MV-4-11 (cell line): ENCODE results near the gene RNF39.

Experiments
- DNase-seq: peaks from one replicate; lab custom pipeline; 2025; lab: John Stamatoyannopoulos, UW

RNF39 gene

GRCh38 chr6:30096829-30097228, 21.3 kb upstream of the RNF39 start:
- no peak for DNase-seq

GRCh38 chr6:30093951-30094661, 18.5 kb upstream of the RNF39 start:
- no peak for DNase-seq

GRCh38 chr6:30092852-30093543, 17.4 kb upstream of the RNF39 start:
- no peak for DNase-seq

GRCh38 chr6:30091577-30092381, 16.2 kb upstream of the RNF39 start:
- DNase-seq = peak; percentile 23

GRCh38 chr6:30087876-30088275, 12.3 kb upstream of the RNF39 start:
- no peak for DNase-seq

GRCh38 chr6:30077218-30077617, 1.6 kb upstream of the RNF39 start:
- no peak for DNase-seq

GRCh38 chr6:30075790-30076732, 492 bp upstream of the RNF39 start:
- no peak for DNase-seq

GRCh38 chr6:30074331-30075093, 1.1 kb downstream of the RNF39 start:
- DNase-seq = no peak

- DNase-seq = no peak
Measured at GRCh38 chr6:30073489-30074235, 1.9 kb downstream of the RNF39 start.

GRCh38 chr6:30071858-30072257, 3.7 kb downstream of the RNF39 start:
- DNase-seq = no peak

GRCh38 chr6:30071081-30071818, 4.3 kb downstream of the RNF39 start:
- no peak for DNase-seq

GRCh38 chr6:30067460-30068139, 8.0 kb downstream of the RNF39 start:
- DNase-seq = no peak

GRCh38 chr6:30066577-30067459, 8.8 kb downstream of the RNF39 start, which contains the start of gene PPP1R11:
Gene PPP1R11, plus strand, starts transcription at chr6:30067198. Its CDS starts 213 bp downstream, at chr6:30067411.
- DNase-seq = peak; percentile 100

GRCh38 chr6:30066082-30066481, 9.5 kb downstream of the RNF39 start:
- no peak for DNase-seq

GRCh38 chr6:30063315-30063714, 12.3 kb downstream of the RNF39 start:
- DNase-seq = no peak

GRCh38 chr6:30062471-30063178, 12.9 kb downstream of the RNF39 start:
- no peak for DNase-seq

- no peak for DNase-seq
Measured at GRCh38 chr6:30061858-30062458, 13.6 kb downstream of the RNF39 start.
